Measurements from ENCODE around the gene STK38.

The STK38 gene

GRCh38 chr6:36559011-36559793 is 11.9 kb upstream of the STK38 start:
- Histone ChIP-seq H3K27me3 (ENCODE audit: insufficient read depth, low read length, poor library complexity) (no peaks in the 10 kb centered on the region), H3K4me3 (ENCODE audit: low read depth in 1 of 2, low read length in 2 of 2) (no peak overlapping the region), H4K20me1 (ENCODE audit: insufficient read depth, low read length) (no peaks in the 10 kb centered on the region), H3K4me1 (ENCODE audit: insufficient read depth, low read length) (no peaks in the 10 kb centered on the region), H3K27ac (ENCODE audit: low read length) (no peak overlapping the region), H3K9me3 (ENCODE audit: insufficient read depth, low read length, severe bottlenecking) (no peaks in the 10 kb centered on the region), H3K4me2 (ENCODE audit: insufficient read depth, low read length) (no peak overlapping the region), H3K9ac (ENCODE audit: low read depth, low read length) (no peak overlapping the region), H2AFZ (ENCODE audit: low read depth, low read length) (no peak overlapping the region), H3K36me3 (ENCODE audit: insufficient read depth, low read length) (no peaks in the 10 kb centered on the region), H3K79me2 (ENCODE audit: insufficient read depth, low read length) (no peaks in the 10 kb centered on the region)
- ATAC-seq (ENCODE audit: insufficient read depth, low read depth): no peak
- no peak for TF ChIP-seq EZH2 (IDR thresholded peaks at IDR 0.05; ENCODE audit: borderline replicate concordance, low read depth, low read length, severe bottlenecking)
- TF ChIP-seq CTCF (IDR thresholded peaks at IDR 0.05; ENCODE audit: borderline replicate concordance, extremely low read depth, low read length, poor library complexity, severe bottlenecking): no peak
- no peak for DNase-seq

GRCh38 chr6:36556281-36556680 is 9.0 kb upstream of the STK38 start:
- Histone ChIP-seq H3K4me1 (ENCODE audit: insufficient read depth, low read length) (no peaks in the 10 kb centered on the region), H3K4me2 (ENCODE audit: insufficient read depth, low read length) (no peak overlapping the region), H3K4me3 (ENCODE audit: low read depth in 1 of 2, low read length in 2 of 2) (no peak overlapping the region), H3K36me3 (ENCODE audit: insufficient read depth, low read length) (no peaks in the 10 kb centered on the region), H2AFZ (ENCODE audit: low read depth, low read length) (no peak overlapping the region), H3K27me3 (ENCODE audit: insufficient read depth, low read length, poor library complexity) (no peaks in the 10 kb centered on the region), H3K9me3 (ENCODE audit: insufficient read depth, low read length, severe bottlenecking) (no peaks in the 10 kb centered on the region), H4K20me1 (ENCODE audit: insufficient read depth, low read length) (no peaks in the 10 kb centered on the region), H3K9ac (ENCODE audit: low read depth, low read length) (no peak overlapping the region), H3K27ac (ENCODE audit: low read length) (no peak overlapping the region), H3K79me2 (ENCODE audit: insufficient read depth, low read length) (no peaks in the 10 kb centered on the region)
- no peak for DNase-seq
- no peak for ATAC-seq (ENCODE audit: insufficient read depth, low read depth)
- TF ChIP-seq CTCF (IDR thresholded peaks at IDR 0.05; ENCODE audit: borderline replicate concordance, extremely low read depth, low read length, poor library complexity, severe bottlenecking) (no peak), EZH2 (IDR thresholded peaks at IDR 0.05; ENCODE audit: borderline replicate concordance, low read depth, low read length, severe bottlenecking) (no peak)

GRCh38 chr6:36555750-36556252 is 8.5 kb upstream of the STK38 start:
- H3K9me3 ChIP-seq (ENCODE audit: insufficient read depth, low read length, severe bottlenecking): no peaks in the 10 kb centered on the region
- H3K79me2 ChIP-seq (ENCODE audit: insufficient read depth, low read length): no peaks in the 10 kb centered on the region
- H3K4me3 ChIP-seq (ENCODE audit: low read depth in 1 of 2, low read length in 2 of 2): no peak overlapping the region
- DNase-seq (no peak), ATAC-seq (ENCODE audit: insufficient read depth, low read depth) (no peak)
- no peak overlapping the region for H3K4me2 ChIP-seq (ENCODE audit: insufficient read depth, low read length)
- H3K9ac ChIP-seq (ENCODE audit: low read depth, low read length): no peak overlapping the region
- H3K36me3 ChIP-seq (ENCODE audit: insufficient read depth, low read length): no peaks in the 10 kb centered on the region
- no peak overlapping the region for H2AFZ ChIP-seq (ENCODE audit: low read depth, low read length)
- H3K4me1 ChIP-seq (ENCODE audit: insufficient read depth, low read length): no peaks in the 10 kb centered on the region
- no peaks in the 10 kb centered on the region for H3K27me3 ChIP-seq (ENCODE audit: insufficient read depth, low read length, poor library complexity)
- no peak for TF ChIP-seq CTCF (IDR thresholded peaks at IDR 0.05; ENCODE audit: borderline replicate concordance, extremely low read depth, low read length, poor library complexity, severe bottlenecking)
- no peak for TF ChIP-seq EZH2 (IDR thresholded peaks at IDR 0.05; ENCODE audit: borderline replicate concordance, low read depth, low read length, severe bottlenecking)
- H4K20me1 ChIP-seq (ENCODE audit: insufficient read depth, low read length): no peaks in the 10 kb centered on the region
- no peak overlapping the region for H3K27ac ChIP-seq (ENCODE audit: low read length)
